Activated T-helper 9 cell treated with anti-CD3 and anti-CD28 coated beads, Interleukin-2, amount 50 U/mL, for 16 hours (primary cell): Measurements from ENCODE around the gene L1TD1.
"Not testable (repeated sequence)": the region's sequence is repeated elsewhere in the genome, so short reads cannot be mapped to it uniquely, and the experiment has no call there.

Experiments
- DNase-seq: peaks from one replicate; pipeline ENCODE4 v3.0.0-alpha.2; 2020; ENCODE audit warnings: low read depth

Gene L1TD1

GRCh38 chr1:62194651-62195544 lies at the start of gene L1TD1:
Gene L1TD1, plus strand, starts transcription at chr1:62194849. Its CDS starts 11,780 bp downstream, at chr1:62206629.
- DNase-seq = no peak

GRCh38 chr1:62159940-62160348 lies 34.7 kb upstream of the L1TD1 start:
- DNase-seq = no peak

GRCh38 chr1:62161711-62162110 lies 32.9 kb upstream of the L1TD1 start:
- no peak for DNase-seq

GRCh38 chr1:62170380-62170779 lies 24.3 kb upstream of the L1TD1 start:
- not testable (repeated sequence) for DNase-seq

DNA sequence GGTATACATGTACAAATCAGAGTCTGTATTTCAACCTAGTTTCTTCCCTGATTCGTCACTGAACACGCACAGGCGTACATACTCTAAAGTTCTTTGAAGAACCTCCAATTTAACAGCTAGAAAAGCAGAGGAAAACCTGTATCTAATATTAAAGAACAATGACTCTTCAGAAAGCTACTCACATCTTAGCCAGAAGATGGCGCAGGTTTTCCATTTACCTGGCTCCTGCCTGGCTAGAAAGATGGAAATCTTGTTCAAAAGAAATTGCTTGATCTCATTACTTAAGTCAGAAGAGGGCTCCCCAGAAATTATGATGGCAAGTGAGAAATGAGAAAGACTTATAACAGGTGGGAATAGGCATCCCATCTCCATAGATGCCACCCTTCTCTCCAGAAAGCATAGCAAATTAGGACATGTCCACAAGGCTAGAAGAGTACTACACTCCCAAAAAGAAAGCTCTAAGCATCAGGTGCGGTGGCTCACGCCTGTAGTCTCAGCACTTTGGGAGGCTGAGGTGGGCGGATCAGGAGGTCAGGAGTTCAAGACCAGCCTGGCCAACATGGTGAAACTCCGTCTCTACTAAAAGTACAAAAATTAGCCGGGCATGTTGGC lies 19.0 kb upstream of the L1TD1 start:
- DNase-seq = no peak

GRCh38 chr1:62176597-62177312 lies 17.9 kb upstream of the L1TD1 start:
- no peak for DNase-seq

- DNase-seq = no peak
These were observed 17.0 kb upstream of the L1TD1 start for GRCh38 chr1:62177621-62178020.

DNA sequence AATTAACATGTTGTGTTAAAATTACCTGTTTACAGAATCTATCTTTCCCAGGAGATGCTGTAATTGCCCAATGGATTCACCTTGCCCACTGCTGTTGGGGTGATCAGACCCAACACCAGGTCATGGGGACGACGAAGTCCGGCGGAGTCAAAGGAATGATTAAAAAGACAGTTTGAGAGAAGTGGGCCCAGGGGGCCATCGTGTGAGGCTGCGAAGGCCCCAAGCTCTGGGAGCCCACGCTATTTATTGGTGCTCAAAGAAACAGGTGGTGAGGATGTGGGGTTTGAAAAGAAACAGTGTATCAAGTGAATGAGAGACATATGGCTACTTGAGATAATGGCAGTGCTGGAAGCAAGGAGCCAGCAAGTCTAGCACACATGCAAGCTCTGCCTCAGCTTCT lies 16.3 kb upstream of the L1TD1 start:
- no peak for DNase-seq

DNA sequence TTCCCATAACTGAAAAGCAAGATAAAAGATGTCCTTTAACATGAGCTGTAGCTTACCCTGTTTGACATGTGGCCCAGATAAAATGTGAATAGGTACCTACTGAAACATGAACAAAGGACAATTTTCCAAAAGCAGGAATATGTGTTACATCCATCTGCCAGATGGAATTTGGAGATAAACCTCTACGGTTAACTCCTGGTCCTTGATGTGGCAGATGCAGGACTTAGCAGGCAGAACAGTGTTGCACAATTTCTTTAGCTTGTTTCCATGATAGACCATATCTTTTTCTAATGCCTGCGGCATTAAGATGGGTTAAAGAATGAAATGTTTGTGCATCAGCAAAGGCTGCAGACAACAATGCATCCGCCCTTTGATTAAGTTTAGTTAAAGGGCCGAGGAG lies 14.6 kb upstream of the L1TD1 start:
- not testable (repeated sequence) for DNase-seq

DNA sequence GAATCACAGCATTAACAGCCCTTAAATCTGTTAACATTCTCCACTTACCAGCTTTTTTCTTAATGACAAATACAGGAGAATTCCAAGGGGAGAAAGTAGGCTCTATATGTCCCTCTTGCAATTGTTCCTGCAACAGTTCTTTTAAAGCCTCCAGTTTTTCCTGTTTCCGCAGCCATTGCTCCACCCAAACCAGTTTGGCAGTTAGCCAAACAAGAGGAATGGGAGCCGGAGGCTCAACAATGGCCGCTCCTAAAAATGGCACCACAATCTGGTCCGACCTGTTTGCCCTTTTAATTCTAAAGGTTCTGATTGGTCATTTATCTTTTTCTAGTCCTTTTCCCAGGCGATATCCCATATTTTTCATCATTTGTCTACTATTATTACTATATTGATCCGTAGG lies 14.0 kb upstream of the L1TD1 start:
- no peak for DNase-seq

- DNase-seq = no peak
These were observed 13.1 kb upstream of the L1TD1 start for GRCh38 chr1:62181532-62181931.

DNA sequence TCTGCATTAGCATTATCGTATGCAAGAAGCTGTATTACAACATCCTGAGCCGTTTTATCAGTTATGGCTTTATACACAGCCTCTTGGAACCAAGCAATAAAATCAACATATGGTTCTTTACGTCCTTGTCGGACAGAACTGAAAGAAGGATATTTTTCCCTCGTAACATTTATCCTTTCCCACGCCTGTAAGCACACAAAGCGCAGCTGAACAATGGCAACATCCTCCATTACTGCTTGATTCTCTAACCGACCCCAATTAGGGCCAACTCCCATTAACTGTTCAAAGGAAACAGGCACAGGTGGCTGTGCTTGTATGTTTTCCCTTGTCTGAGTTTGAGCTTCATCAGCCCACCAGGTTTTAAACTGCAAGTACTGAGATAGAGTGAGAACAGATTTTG lies 12.5 kb upstream of the L1TD1 start:
- not testable (repeated sequence) for DNase-seq

GRCh38 chr1:62183164-62184020 lies 11.3 kb upstream of the L1TD1 start:
- not testable (repeated sequence) for DNase-seq

DNA sequence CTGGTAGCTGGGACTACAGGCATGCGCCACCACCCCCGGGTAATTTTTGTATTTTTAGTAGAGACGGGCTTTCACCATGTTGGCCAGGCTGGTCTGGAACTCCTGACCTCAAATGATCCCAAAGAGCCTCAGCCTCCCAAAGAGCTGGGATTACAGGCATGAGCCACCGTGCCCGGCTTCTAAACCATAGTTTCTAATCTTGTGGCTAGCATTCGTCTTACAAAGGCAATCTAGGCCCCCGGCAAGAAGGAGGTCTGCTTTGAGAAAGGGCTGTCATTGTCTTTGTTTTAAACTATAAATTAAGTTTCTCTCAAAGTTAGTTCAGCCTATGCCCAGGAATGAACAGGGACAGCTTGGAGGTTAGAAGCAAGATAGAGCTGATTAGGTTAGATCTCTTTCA lies 10.3 kb upstream of the L1TD1 start:
- no peak for DNase-seq

DNA sequence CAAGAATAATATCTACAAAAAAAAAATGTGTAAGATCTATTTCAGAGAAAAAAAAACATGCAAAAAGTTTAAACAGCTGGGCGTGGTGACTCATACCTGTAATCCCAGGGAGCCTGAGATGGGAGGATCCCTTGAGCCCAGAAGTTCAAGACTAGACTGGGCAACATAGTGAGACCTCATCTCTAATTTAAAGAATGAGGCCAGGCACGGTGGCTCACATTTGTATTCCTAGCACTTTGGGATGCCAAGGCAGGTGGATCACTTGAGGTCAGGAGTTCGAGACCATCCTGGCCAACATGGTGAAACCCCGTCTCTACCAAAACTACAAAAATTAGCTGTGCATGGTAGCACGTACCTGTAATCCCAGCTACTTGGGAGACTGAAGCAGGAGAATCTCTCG lies 9.4 kb upstream of the L1TD1 start:
- DNase-seq = not testable (repeated sequence)

GRCh38 chr1:62185677-62186076 lies 9.0 kb upstream of the L1TD1 start:
- DNase-seq = no peak

- no peak for DNase-seq
These were observed 7.1 kb upstream of the L1TD1 start for GRCh38 chr1:62187548-62187947.

- DNase-seq = no peak
These were observed 6.5 kb upstream of the L1TD1 start for GRCh38 chr1:62188111-62188510.

GRCh38 chr1:62196086-62196690 lies 1.5 kb downstream of the L1TD1 start:
- DNase-seq = no peak

GRCh38 chr1:62198069-62198780 lies 3.6 kb downstream of the L1TD1 start:
- DNase-seq = no peak

DNA sequence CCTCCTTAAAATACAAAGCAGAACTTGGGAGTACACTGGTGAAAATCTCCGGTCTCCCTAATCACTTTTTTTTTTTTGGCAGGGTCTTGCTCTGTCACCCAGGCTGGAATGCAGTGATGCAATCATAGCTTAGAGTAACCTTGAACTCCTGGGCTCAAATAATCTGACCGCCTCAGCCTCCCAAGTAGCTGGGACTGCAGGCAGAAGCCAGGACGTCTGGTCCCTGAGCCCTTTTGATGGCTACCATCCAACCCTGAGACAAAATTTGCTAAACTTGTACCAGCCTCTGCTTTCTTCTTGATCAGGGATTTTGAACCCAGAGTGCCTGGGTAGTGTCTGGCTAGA lies 4.1 kb downstream of the L1TD1 start:
- no peak for DNase-seq
